ENCODE results near the gene MYL2.

GRCh38 chr12:110935588-110935987 is 15.2 kb upstream of the MYL2 start:
- no peak for TF ChIP-seq CTCF (IDR thresholded peaks at IDR 0.05; ENCODE audit: low read length)
- no peak for TF ChIP-seq EZH2 (IDR thresholded peaks at IDR 0.05; ENCODE audit: borderline replicate concordance, low read length)

All from OCI-LY1 (cell line).